ENCODE measurements around the gene CRAT.

Gene CRAT

GRCh38 chr9:129078691-129079503 is 31.7 kb downstream of the CRAT start:
- Mint-ChIP-seq H3K27me3 (ENCODE audit: low read depth) (no peaks in the 10 kb centered on the region), H3K27ac (peak overlapping the region; percentile 49), H3K36me3 (ENCODE audit: low read depth) (no peaks in the 10 kb centered on the region), H3K4me3 (peak overlapping the region; percentile 91), H3K9me3 (no peaks in the 10 kb centered on the region), H3K4me1 (ENCODE audit: low read depth) (peaks cover 8% of the 10 kb centered on the region)
- DNase-seq (ENCODE audit: low spot score) = no peak

GRCh38 chr9:129077236-129077635 is 33.4 kb downstream of the CRAT start:
- Mint-ChIP-seq H3K4me1 (ENCODE audit: low read depth) (peaks cover 10% of the 10 kb centered on the region), H3K4me3 (no peak overlapping the region), H3K9me3 (no peaks in the 10 kb centered on the region), H3K36me3 (ENCODE audit: low read depth) (no peaks in the 10 kb centered on the region), H3K27ac (no peak overlapping the region), H3K27me3 (ENCODE audit: low read depth) (no peaks in the 10 kb centered on the region)
- no peak for DNase-seq (ENCODE audit: low spot score)

- no peaks in the 10 kb centered on the region for H3K27me3 Mint-ChIP-seq (ENCODE audit: low read depth)
- H3K9me3 Mint-ChIP-seq = no peaks in the 10 kb centered on the region
- no peak overlapping the region for H3K4me3 Mint-ChIP-seq
- H3K36me3 Mint-ChIP-seq (ENCODE audit: low read depth) = peaks cover 3% of the 10 kb centered on the region
- peaks cover 10% of the 10 kb centered on the region for H3K4me1 Mint-ChIP-seq (ENCODE audit: low read depth)
- DNase-seq (ENCODE audit: low spot score) = no peak
- no peak overlapping the region for H3K27ac Mint-ChIP-seq
Observed at GRCh38 chr9:129076640-129077037, 34.0 kb downstream of the CRAT start.

- H3K4me3 Mint-ChIP-seq = no peak overlapping the region
- no peak overlapping the region for H3K27ac Mint-ChIP-seq
- H3K9me3 Mint-ChIP-seq = no peaks in the 10 kb centered on the region
- peaks cover 10% of the 10 kb centered on the region for H3K4me1 Mint-ChIP-seq (ENCODE audit: low read depth)
- no peaks in the 10 kb centered on the region for H3K27me3 Mint-ChIP-seq (ENCODE audit: low read depth)
- DNase-seq (ENCODE audit: low spot score) = no peak
- H3K36me3 Mint-ChIP-seq (ENCODE audit: low read depth) = peaks cover 3% of the 10 kb centered on the region
Observed at GRCh38 chr9:129075996-129076639, 34.5 kb downstream of the CRAT start.

- Mint-ChIP-seq H3K4me3 (no peak overlapping the region), H3K27me3 (ENCODE audit: low read depth) (no peaks in the 10 kb centered on the region), H3K36me3 (ENCODE audit: low read depth) (peaks cover 3% of the 10 kb centered on the region), H3K27ac (no peak overlapping the region), H3K4me1 (ENCODE audit: low read depth) (peaks cover 11% of the 10 kb centered on the region), H3K9me3 (no peaks in the 10 kb centered on the region)
- DNase-seq (ENCODE audit: low spot score) = no peak
Observed at GRCh38 chr9:129074106-129074505, 36.5 kb downstream of the CRAT start.

- Mint-ChIP-seq H3K4me3 (no peak overlapping the region), H3K27ac (no peak overlapping the region), H3K4me1 (ENCODE audit: low read depth) (peaks cover 17% of the 10 kb centered on the region), H3K9me3 (no peaks in the 10 kb centered on the region), H3K27me3 (ENCODE audit: low read depth) (no peaks in the 10 kb centered on the region), H3K36me3 (ENCODE audit: low read depth) (peaks cover 8% of the 10 kb centered on the region)
- no peak for DNase-seq (ENCODE audit: low spot score)
Observed at GRCh38 chr9:129073404-129073803, 37.2 kb downstream of the CRAT start.

GRCh38 chr9:129072171-129072570 is 38.4 kb downstream of the CRAT start:
- Mint-ChIP-seq H3K4me3 (no peak overlapping the region), H3K9me3 (no peaks in the 10 kb centered on the region), H3K36me3 (ENCODE audit: low read depth) (peaks cover 11% of the 10 kb centered on the region), H3K27ac (no peak overlapping the region), H3K27me3 (ENCODE audit: low read depth) (no peaks in the 10 kb centered on the region), H3K4me1 (ENCODE audit: low read depth) (peaks cover 18% of the 10 kb centered on the region)
- DNase-seq (ENCODE audit: low spot score) = no peak

GRCh38 chr9:129071526-129072126 is 39.0 kb downstream of the CRAT start:
- H3K36me3 Mint-ChIP-seq (ENCODE audit: low read depth) = peaks cover 11% of the 10 kb centered on the region
- H3K27ac Mint-ChIP-seq = no peak overlapping the region
- no peak overlapping the region for H3K4me3 Mint-ChIP-seq
- no peaks in the 10 kb centered on the region for H3K9me3 Mint-ChIP-seq
- H3K27me3 Mint-ChIP-seq (ENCODE audit: low read depth) = no peaks in the 10 kb centered on the region
- peaks cover 18% of the 10 kb centered on the region for H3K4me1 Mint-ChIP-seq (ENCODE audit: low read depth)
- DNase-seq (ENCODE audit: low spot score) = no peak

- Mint-ChIP-seq H3K4me3 (no peak overlapping the region), H3K27ac (peak overlapping the region; percentile 31), H3K9me3 (no peaks in the 10 kb centered on the region), H3K4me1 (ENCODE audit: low read depth) (peaks cover 18% of the 10 kb centered on the region), H3K36me3 (ENCODE audit: low read depth) (peaks cover 12% of the 10 kb centered on the region), H3K27me3 (ENCODE audit: low read depth) (no peaks in the 10 kb centered on the region)
- DNase-seq (ENCODE audit: low spot score) = no peak
Observed at GRCh38 chr9:129070696-129071525, 39.7 kb downstream of the CRAT start.

GRCh38 chr9:129069862-129070641 is 40.5 kb downstream of the CRAT start:
- H3K4me3 Mint-ChIP-seq = no peak overlapping the region
- H3K9me3 Mint-ChIP-seq = no peaks in the 10 kb centered on the region
- no peaks in the 10 kb centered on the region for H3K27me3 Mint-ChIP-seq (ENCODE audit: low read depth)
- peaks cover 18% of the 10 kb centered on the region for H3K36me3 Mint-ChIP-seq (ENCODE audit: low read depth)
- peak overlapping the region; percentile 31 for H3K27ac Mint-ChIP-seq
- peaks cover 18% of the 10 kb centered on the region for H3K4me1 Mint-ChIP-seq (ENCODE audit: low read depth)
- DNase-seq (ENCODE audit: low spot score) = no peak

GRCh38 chr9:129068990-129069861 is 41.4 kb downstream of the CRAT start:
- peak; percentile 41 for DNase-seq (ENCODE audit: low spot score)
- peak overlapping the region; percentile 52 for H3K4me3 Mint-ChIP-seq

GRCh38 chr9:129068110-129068509 is 42.5 kb downstream of the CRAT start:
- Mint-ChIP-seq H3K4me3 (no peak overlapping the region), H3K4me1 (ENCODE audit: low read depth) (peaks cover 14% of the 10 kb centered on the region), H3K9me3 (no peaks in the 10 kb centered on the region), H3K27ac (peak overlapping the region; percentile 73), H3K36me3 (ENCODE audit: low read depth) (peaks cover 25% of the 10 kb centered on the region), H3K27me3 (ENCODE audit: low read depth) (no peaks in the 10 kb centered on the region)
- no peak for DNase-seq (ENCODE audit: low spot score)

More at GRCh38 chr9:129068990-129069861, 41.4 kb downstream of the CRAT start:
- peaks cover 18% of the 10 kb centered on the region for H3K4me1 Mint-ChIP-seq (ENCODE audit: low read depth)
- H3K27ac Mint-ChIP-seq = peak overlapping the region; percentile 86
- no peaks in the 10 kb centered on the region for H3K27me3 Mint-ChIP-seq (ENCODE audit: low read depth)
- peaks cover 22% of the 10 kb centered on the region for H3K36me3 Mint-ChIP-seq (ENCODE audit: low read depth)
- no peaks in the 10 kb centered on the region for H3K9me3 Mint-ChIP-seq
